Stimulated activated CD8-positive, alpha-beta memory T cell treated with anti-CD3 and anti-CD28 coated beads, Interleukin-4, amount 100 ng/mL, for 4 hours (primary cell): ENCODE measurements around the gene UMODL1.
"Not testable (repeated sequence)": the region's sequence is repeated elsewhere in the genome, so short reads cannot be mapped to it uniquely, and the experiment has no call there.

Experiments
- DNase-seq, 2 donors: peaks; one replicate each; pipeline ENCODE4 v3.0.0-alpha.2; 2020; ENCODE audit warnings: low read depth in 2 of 2, low spot score in 1 of 2

UMODL1 gene

DNA sequence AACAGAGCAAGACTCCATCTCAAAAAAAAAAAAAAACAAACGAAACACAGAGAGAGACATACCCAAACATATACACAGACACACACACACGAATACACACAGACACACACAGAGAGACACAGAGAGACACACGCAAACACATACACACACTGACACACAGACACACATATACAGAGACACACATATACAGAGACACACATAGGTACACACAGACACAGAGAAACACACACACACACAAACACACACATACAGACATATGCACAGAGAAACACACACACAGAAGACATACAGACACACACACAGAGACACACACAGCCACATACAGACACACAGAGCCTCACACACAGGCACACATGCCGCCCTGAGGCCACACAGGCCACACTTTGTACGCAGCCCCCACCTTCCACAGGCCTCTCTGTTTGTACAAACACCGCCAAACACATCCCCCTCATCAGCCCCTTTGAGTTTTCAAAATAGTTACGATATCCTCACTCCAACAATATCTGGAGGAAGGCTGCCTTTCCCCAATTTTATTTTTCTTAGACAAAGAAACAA, 90.4 kb downstream of the UMODL1 start:
- no peak for DNase-seq

DNA sequence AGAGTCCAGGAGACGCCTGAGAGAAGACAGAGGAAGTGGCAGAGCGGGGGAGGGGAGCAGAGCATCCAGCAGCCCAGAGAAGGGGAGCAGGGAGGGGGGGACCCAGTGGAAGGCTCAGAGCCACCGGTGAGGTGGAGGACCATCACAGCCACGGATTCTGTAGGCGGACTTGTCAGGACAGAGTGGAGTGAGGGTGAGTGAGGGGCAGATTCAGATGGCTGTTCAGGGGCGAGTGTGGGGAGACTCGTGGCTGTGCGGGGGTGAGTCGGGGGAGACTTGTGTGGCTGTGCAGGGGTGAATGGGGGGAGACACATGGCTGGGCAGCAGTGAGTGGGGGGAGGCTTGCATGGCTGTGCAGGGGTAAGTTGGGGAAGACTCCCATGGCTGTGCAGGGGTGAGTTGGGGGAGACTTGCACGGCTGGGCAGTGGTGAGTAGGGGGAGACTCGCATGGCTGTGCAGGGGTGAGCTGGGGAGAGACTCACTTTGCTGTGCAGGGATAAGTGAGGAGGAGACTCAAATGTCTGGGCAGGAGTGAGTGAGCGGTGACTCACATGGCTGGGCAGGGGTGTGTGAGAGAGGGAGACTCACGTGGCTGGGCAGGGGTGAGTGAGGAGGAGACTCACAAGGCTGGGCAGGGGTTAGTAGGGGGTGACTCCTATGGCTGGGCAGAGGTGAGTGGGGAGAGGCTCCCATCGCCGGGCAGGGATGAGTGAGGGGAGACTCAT, 91.0 kb downstream of the UMODL1 start:
- DNase-seq: no peak

GRCh38 chr21:42162831-42163510, 91.9 kb downstream of the UMODL1 start:
- no peak for DNase-seq

GRCh38 chr21:42163511-42163863, 92.4 kb downstream of the UMODL1 start:
- no peak for DNase-seq

- peak in 1 of 2 donors; percentile 22 for DNase-seq
Measured at GRCh38 chr21:42164064-42164789, 93.1 kb downstream of the UMODL1 start.

DNA sequence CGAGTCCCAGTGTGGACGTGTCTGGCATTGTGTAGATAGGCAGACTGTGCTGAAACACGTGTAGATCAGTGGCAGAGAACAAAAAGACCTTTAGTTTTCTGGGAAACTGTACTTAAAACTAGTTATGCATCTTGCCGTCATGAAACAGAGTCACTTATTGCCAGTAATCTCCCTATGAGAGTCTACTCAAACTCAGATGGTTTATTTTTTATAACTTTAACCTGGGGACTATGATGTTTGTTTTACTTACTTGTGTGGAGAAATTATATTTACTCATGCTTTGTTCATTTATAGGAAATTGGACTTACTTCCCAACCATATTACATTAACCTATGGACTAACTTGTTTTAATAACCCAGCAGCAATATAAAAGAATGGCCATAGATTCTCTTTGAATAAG, 93.7 kb downstream of the UMODL1 start:
- DNase-seq: no peak

DNA sequence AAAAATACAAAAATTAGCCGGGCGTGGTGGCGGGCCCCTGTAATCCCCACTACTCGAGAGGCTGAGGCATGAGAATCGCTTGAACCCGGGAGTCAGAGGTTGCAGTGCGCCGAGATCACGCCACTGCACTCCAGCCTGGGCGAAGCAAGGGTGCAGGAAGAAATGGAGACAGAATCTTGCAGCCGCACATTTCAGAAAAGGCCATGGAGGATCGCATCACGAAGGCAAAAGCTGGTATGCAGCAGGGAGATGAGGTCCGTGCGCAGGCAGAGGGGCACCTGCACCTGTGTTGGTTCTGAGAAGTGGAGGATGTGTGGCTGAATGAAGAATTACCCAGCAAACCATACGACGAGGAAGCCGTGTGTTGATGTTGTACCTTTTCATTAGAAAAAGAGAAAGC, 94.8 kb downstream of the UMODL1 start:
- DNase-seq: no peak

- DNase-seq: no peak
Measured at GRCh38 chr21:42169758-42170157, 98.6 kb downstream of the UMODL1 start.

DNA sequence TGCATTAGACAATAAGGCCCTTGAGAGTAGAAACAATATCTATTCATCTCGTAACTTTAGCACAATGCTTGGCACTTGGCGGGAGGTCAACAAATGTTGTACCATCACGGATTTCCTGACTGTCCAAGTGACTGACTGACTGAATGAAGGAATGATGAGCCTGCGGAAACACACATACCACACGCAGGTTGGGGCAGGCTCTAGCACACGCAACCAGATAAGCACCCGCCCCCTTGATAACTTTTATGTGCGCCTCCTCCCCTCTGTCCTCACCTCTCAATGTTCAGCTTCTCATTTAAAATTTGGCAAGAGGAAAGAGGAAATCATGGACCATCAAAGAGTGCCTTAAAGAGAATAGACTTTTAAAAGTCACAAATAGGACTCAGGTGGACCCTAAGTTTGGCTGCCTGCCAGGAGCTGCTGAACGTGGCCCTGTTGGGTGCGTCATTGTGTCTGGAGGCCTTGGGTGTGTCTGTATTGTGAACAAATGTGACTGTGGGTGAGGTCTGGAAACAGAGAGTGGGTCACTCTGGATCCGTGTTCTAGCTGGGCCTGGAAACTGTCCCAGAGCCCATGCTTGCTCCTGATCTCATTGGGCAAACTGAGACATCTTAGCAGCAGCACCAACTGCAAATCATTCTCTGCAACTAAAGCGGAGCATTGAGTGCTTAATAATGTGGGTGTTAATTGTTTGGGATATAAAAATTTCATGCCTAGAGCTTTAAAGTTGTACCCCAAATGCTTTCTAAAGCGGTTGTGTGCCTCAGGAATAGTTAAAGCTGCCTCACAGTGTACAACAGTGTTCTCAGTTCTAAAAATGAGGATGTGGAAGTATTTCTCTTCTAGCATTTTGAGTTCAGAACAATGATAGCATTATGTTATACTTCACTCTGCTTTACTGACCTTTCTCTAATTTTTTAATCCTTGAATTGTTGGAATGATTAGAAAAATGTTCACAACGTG, 100.3 kb downstream of the UMODL1 start:
- DNase-seq: no peak

DNA sequence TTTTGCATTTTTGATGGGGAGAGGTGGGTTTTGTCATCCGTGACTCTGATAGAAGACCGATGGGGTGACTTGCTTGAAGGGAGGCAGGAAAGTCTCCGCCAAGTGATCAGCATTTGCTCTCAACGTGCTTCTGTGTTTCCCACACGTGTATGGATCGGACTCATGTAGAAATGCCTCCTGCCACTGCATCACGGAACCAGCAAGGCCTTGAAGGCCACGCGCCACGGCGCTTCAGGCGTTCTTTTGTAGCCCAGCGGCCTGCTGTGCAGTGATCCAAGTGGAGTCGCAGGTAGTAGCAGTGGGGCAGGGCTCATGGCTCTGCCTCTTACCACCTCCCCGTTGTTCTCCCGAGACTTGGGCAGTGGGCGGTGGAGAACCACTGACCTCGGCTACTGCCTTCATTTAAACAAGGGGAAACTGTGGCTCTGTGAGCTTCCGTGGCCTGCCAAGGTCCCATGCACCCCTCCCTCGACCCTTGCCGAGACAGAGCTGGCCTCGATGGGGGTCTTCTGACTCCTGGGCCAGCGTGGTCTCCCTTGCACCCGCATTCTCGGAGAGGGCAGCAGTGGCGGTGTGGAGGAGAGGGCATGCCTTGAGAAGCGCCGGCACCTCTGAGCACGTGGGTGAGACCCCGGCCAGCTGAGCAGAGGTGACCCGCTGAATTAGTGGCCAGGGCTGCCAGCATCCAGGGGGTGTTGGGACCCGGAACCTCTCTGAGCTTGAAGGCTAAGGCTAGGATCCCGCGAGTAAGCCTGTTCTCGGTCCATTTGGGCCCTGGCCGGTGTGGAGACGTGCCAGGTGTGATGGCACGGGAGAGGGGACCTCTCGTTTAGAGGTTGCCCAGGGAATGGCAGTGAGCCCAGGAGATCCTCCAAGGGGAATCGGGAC, 101.7 kb downstream of the UMODL1 start:
- no peak for DNase-seq

DNA sequence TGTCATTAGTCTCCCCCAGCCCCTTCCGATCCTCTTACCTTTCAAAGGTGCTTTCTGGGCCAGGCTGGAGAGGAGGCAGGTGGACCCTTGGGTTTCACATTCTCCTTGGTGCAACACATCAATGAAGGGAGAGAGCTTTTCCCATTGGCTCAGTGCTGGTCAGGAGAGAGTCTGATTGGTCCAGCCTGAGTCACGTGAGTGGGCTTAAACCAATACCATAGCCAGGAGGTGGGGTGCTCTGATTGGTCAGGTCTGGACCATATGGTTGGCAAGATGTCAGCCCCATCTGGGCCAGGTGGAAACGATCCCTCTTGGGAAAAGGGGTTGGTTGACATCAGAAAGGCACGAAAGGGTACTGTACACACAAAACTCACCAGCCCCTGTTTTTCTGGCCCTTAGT, 103.1 kb downstream of the UMODL1 start:
- DNase-seq: no peak

DNA sequence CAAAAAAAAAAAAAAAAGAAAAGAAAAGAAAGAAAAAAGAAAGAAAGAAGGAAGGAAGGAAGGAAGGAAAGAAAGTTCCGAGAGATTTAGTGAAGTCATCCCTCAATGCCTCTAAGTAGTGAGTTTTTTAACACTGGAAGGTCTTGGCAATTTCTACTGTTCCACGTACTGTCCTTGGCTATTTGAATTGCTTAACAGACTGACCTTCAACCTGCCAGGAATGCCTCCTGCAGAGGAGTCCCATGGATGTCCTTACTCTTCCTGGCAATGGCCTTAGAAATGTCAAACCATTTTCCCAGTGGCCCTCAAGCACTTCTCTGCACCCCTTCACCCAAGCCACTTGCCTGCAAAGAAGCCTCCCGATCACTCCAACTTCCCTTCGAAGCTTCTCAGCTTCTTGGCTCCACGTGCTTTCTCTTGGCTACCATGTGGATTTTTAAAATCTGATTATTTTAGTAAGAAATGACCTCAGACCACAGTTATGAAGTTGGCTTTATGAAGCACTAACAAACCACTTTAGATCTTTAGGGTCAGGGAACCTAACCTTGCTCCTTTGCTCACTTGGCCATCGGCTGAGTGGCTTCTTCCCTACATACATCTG, 104.1 kb downstream of the UMODL1 start:
- no peak for DNase-seq

DNA sequence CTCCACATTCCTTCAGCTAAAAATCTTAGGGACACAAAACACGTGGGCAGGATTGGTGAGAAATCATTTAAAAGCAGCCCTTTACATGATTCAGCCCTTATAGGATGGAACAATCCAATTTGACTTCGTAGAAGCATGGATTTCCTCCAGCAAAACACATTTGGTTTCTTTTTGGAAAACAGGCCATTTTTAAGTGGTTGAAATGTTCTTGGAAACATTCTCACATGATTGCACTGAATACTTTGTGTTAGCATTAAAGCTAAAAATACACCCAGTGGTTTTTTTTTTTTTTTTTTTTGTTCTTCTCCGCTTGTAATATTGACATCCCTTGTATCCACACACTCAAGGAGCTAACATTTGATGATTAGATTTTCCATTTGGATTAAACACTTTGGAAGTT, 105.7 kb downstream of the UMODL1 start:
- no peak for DNase-seq

GRCh38 chr21:42179316-42179715, 108.2 kb downstream of the UMODL1 start:
- DNase-seq: no peak

GRCh38 chr21:42180001-42180400, 108.9 kb downstream of the UMODL1 start:
- DNase-seq: not testable (repeated sequence)

DNA sequence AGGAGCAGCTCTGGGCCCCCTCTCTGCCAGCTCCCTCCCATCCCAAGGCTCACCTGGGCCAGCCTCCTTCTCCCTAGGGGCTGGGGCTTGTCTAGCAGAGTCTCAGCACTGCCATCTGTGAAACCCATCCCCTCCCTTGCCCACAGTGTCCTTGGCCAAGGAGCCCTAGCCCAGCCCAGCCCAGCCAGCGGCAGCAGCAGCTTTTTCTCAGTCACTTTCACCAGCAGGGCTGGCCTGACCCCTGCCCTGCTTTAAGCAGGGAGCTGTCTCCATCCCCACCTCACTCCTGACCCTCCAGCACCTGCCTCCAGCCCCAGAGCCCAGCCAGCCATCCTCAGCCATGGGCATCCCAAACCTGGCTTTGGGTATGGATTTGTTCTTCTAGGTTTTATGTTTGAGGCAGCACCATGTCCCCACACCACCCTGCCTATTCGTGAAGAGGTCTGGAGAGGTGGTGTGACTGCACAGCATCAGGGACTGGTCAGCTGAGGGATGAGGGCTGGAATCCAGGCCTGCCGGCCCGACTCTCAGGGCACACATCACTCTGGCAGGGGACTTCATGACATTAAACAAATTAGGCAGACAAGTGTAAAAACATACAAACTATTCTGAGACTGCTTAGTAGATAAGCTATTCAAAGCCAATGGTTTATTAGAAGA, 111.7 kb downstream of the UMODL1 start:
- DNase-seq: no peak

DNA sequence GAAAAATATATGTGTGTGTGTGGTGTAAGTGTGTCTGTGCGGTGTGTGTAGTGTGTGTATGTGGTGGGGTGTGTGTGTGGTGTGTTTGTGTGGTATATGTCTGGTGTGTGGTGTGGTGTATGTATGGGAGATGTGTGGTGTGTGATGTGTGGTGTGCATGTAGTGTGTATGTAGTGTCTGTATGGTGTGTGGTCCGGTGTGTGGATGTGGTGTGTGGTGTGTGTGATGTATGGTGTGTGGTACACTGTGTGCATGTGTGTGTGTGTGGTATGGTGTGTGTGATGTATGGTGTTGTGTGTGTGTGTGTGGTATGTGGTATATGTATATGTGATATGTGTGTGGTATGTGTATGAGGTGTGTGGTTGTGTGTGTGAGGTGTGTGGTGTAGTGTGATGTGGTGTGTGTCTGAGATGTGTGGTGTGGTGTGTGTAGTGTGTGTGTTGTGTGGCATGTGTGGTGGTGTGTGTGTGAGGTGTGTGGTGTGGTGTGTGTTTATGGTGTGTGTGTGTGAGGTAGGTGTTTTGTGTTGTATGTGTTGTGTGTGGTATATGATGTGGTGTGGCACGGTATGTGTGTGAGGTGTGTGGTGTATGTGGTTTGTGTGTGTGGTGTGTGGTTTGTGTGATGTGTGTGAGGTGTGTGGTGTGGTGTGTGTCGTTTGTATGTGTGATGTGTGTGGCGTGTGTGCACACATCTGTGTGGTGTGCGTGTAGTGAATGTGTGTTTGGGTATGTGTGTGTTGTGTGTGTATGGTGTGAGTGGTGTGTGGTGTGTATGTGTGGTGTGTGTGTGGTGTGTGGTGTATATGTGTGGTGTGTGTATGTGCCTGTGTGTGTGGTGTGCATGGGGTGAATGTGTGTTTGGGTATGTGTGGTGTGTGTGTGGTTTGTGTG, 112.5 kb downstream of the UMODL1 start:
- no peak for DNase-seq

DNA sequence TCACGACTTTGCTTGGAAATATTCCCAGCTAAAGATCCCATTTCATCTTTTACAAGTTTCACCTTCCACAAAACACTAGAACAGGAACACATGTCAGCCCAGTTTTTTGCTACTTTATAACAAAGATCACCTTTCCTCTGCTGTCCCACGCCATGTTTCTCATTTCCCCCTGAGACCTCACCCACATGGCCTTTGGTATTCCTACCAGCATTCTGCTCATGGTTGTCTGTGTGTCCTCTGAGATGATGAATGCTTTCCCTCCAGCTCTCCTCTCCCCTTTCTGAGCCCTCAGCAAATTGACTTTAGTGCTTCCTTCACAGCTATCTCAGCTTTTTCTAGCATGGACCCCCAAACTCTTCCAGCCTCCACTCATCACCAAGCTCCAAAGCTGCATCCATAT, 115.5 kb downstream of the UMODL1 start:
- no peak for DNase-seq
